ENCODE measurements around the gene TOLLIP. TPM values are rescaled to one million over a fixed set of nuclear protein-coding genes. Genes with fewer than 3 reads are reported as not detected.
"Not testable (repeated sequence)": the region's sequence is repeated elsewhere in the genome, so short reads cannot be mapped to it uniquely, and the experiment has no call there.

Gene TOLLIP
- total RNA-seq, 1 experiment from 2014 or later = 11.8 TPM

GRCh38 chr11:1263010-1263409, 46.4 kb downstream of the TOLLIP start:
- DNase-seq (ENCODE audit: low read depth) = no peak

DNA sequence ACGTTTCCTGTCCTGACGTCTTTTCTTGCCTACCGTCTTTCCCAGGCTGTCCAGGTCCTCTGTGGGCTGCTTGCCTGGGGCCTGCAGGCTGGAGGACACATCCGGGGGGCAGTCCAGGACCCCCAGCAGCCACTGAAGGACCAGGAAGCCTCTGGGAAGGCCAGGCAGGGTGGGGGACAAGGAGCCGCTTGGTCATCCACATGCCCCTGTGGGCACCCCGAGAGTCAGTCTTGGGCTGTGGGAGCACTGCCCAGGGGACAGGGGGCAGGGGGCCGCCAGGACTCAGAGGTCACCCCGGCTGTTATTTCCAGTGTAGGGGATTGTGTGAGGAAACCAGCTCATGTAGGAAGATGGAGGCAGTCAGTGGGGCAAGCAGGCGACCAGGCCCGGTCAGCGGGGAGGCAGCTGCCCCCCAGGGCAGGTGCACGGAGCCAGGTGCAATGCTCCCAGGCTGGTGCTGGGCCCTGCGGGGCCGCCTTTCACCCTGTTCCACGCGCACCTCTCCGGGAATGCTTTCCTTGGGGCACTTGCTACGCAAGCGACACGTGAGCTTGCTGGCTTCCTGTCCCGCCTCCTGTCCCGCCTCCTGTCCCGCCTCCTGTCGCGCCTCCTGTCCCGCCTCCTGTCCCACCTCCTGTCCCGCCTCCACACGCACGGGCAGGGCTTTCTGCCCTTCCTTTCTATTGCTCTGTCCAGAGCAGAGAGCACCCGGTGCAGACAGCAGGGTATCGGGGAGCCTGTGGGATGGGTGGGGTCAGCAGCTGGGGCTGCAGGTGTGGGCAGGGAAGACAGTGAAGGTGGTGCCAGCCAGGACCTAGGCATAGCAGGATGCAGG, 47.0 kb downstream of the TOLLIP start:
- peak; percentile 83 for DNase-seq (ENCODE audit: low read depth)

DNA sequence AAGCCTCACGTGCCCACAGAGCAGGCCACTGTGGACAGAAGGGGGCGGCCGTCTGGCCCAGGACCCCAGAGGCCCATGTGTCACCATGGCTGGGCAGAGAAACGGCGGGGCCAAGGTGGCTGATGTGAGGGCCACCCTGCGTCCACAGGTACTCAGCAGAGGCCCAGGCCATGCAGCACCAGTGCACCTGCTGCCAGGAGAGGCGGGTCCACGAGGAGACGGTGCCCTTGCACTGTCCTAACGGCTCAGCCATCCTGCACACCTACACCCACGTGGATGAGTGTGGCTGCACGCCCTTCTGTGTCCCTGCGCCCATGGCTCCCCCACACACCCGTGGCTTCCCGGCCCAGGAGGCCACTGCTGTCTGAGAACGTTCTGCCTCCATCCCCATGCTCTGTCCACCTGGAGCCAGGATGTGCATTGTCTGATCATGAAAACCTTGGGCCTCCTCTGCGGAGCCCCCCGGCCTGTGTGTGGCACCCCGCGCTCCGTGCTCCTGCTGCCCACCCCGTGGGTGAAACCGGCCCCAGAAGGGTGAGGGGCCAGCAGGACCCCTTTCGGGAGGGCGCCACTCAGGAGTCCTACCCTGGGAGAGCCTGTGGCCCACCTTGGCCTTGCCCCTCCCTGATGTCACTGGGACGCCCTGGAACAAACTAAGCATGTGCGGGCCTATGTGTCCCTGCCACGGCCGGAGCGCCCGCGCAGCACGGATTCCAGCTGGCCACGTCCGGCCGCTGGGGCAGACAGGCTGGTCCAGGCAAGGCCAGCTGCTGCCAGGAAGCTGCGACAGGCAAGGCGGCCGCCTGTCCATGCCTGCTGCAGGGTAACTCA, 48.0 kb downstream of the TOLLIP start:
- DNase-seq (ENCODE audit: low read depth) = no peak

- no peak for DNase-seq (ENCODE audit: low read depth)
Measured at GRCh38 chr11:1260620-1261019, 48.8 kb downstream of the TOLLIP start.

- peak; percentile 23 for DNase-seq (ENCODE audit: low read depth)
Measured at GRCh38 chr11:1260023-1260501, 49.4 kb downstream of the TOLLIP start.

DNA sequence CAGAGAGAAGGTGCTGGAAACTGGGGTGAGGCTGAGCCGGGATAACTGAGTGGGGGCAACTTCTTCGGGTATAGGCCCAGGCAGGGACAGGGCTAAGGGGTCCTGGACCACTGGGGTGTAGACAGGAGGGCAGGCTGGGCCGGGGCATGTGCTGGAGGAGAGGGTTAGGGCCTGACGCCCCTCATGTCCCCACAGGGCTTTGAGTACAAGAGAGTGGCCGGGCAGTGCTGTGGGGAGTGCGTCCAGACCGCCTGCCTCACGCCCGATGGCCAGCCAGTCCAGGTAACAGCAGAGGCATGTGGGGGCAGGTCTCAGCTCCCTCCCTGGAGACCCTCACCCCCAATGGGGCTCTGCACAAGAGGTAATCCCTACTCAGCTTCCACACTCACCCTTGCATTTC, 49.9 kb downstream of the TOLLIP start:
- no peak for DNase-seq (ENCODE audit: low read depth)

DNA sequence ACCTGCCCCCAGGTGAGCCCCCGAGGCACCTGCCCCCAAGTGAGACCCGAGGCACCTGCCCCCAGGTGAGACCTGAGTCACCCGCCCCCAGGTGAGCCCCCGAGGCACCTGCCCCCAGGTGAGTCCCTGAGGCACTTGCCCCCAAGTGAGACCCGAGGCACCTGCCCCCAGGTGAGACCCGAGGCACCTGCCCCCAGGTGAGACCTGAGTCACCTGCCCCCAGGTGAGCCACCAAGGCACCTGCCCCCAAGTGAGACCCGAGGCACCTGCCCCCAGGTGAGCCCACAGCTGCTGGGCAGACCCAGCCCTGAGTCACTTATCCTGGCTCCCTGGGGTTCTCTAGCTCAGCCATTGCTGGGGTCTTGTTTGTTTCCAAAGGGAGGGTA, 50.4 kb downstream of the TOLLIP start:
- DNase-seq (ENCODE audit: low read depth) = no peak

- DNase-seq (ENCODE audit: low read depth) = peak; percentile 14
Measured at GRCh38 chr11:1258401-1259075, 50.9 kb downstream of the TOLLIP start.

DNA sequence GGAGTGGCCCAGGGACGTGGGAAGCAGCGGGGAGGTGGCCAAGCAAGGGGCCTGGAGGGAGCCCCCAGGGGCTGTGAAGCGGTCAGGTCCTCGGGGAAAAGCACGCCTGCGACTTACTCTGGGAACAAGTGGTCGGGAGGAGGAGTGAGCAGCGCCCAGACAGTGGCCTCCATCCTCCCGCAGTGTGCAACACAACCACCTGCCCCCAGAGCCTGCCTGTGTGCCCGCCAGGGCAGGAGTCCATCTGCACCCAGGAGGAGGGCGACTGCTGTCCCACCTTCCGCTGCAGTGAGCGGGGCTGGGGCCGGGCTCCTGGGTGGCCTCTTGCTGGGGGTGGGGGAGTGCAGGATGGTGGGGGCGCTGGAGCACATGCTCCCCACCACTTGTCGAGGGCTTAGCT, 51.5 kb downstream of the TOLLIP start:
- DNase-seq (ENCODE audit: low read depth) = no peak

- no peak for DNase-seq (ENCODE audit: low read depth)
Measured at GRCh38 chr11:1257366-1257765, 52.1 kb downstream of the TOLLIP start.

- no peak for DNase-seq (ENCODE audit: low read depth)
Measured at GRCh38 chr11:1256257-1257045, 53.0 kb downstream of the TOLLIP start.

DNA sequence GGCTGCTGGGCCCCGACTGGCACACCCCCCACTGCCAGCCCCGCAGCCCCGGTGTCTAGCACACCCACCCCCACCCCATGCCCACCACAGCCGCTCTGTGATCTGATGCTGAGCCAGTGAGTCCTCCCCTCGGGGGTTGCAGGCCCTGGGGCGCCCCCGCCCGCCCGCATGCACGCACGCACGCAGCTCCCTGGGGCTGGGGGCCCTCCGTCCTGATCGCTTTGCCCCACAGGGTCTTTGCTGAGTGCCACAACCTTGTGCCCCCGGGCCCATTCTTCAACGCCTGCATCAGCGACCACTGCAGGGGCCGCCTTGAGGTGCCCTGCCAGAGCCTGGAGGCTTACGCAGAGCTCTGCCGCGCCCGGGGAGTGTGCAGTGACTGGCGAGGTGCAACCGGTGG, 54.3 kb downstream of the TOLLIP start:
- no peak for DNase-seq (ENCODE audit: low read depth)

DNA sequence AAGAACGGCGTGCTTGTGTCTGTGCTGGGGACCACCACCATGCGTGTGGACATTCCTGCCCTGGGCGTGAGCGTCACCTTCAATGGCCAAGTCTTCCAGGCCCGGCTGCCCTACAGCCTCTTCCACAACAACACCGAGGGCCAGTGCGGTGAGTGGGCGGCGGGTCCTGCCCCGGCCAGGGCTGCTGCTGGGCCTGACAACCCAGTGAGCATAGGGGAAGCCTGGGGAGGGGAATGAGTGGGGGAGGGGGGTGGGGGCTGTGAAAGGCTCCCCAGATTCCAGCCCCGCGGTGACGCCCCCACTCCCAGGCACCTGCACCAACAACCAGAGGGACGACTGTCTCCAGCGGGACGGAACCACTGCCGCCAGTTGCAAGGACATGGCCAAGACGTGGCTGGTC, 54.7 kb downstream of the TOLLIP start:
- no peak for DNase-seq (ENCODE audit: low read depth)

- no peak for DNase-seq (ENCODE audit: low read depth)
Measured at GRCh38 chr11:1254086-1254648, 55.3 kb downstream of the TOLLIP start.

- no peak for DNase-seq (ENCODE audit: low read depth)
Measured at GRCh38 chr11:1253103-1253485, 56.3 kb downstream of the TOLLIP start.

DNA sequence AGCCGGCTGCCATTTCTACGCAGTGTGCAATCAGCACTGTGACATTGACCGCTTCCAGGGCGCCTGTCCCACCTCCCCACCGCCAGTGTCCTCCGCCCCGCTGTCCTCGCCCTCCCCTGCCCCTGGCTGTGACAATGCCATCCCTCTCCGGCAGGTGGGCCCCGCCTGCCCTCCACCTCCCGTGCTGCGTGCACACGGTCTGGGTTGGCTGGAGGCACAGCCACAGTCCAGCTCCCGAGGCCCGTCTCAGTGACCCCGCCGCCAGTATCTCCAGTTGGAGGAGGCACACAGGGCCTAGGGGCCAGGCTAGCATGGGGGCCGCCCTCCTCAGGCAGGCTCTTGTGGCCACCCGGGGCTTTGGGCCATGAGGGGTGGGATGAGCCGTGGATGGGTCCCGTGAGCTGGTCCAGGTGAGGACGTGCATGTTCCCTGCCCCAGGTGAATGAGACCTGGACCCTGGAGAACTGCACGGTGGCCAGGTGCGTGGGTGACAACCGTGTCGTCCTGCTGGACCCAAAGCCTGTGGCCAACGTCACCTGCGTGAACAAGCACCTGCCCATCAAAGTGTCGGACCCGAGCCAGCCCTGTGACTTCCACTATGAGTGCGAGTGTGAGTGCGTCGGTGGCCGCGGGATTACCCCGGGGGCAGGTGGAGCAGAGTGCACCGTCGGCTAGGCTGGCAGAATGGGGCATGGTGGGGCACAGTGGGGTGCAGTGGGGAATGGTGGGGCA, 56.9 kb downstream of the TOLLIP start:
- no peak for DNase-seq (ENCODE audit: low read depth)

DNA sequence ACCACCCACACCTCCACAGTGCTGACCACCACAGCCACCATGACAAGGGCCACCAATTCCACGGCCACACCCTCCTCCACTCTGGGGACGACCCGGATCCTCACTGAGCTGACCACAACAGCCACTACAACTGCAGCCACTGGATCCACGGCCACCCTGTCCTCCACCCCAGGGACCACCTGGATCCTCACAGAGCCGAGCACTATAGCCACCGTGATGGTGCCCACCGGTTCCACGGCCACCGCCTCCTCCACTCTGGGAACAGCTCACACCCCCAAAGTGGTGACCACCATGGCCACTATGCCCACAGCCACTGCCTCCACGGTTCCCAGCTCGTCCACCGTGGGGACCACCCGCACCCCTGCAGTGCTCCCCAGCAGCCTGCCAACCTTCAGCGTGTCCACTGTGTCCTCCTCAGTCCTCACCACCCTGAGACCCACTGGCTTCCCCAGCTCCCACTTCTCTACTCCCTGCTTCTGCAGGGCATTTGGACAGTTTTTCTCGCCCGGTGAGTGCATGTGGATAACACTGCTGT, 58.1 kb downstream of the TOLLIP start:
- no peak for DNase-seq (ENCODE audit: low read depth)

- not testable (repeated sequence) for DNase-seq (ENCODE audit: low read depth)
Measured at GRCh38 chr11:1250411-1250810, 59.0 kb downstream of the TOLLIP start.

GRCh38 chr11:1248951-1249350, 60.5 kb downstream of the TOLLIP start:
- DNase-seq (ENCODE audit: low read depth) = not testable (repeated sequence)

GRCh38 chr11:1247026-1247425, 62.4 kb downstream of the TOLLIP start:
- DNase-seq (ENCODE audit: low read depth) = not testable (repeated sequence)

Measured in RPMI7951 (cell line).